Endothelial cell (in vitro differentiated cells): Measurements from ENCODE around the gene GATA1. TPM values are rescaled to one million over a fixed set of nuclear protein-coding genes. Genes with fewer than 3 reads are reported as not detected.

Experiments
- DNase-seq: peaks from one replicate; pipeline ENCODE4 v3.0.0; 2021; ENCODE audit warnings: low spot score
- H3K27ac Mint-ChIP-seq: one replicate; pipeline ENCODE4 v1.8.0; 2021; ENCODE audit warnings: mixed read lengths, inconsistent platforms; ENCODE audit not compliant: unreplicated experiment
- H3K27me3 Mint-ChIP-seq: one replicate; pipeline ENCODE4 v1.8.0; 2021; ENCODE audit warnings: mild to moderate bottlenecking, moderate library complexity, mixed read lengths, inconsistent platforms; ENCODE audit not compliant: unreplicated experiment
- H3K36me3 Mint-ChIP-seq: one replicate; pipeline ENCODE4 v1.8.0; 2021; ENCODE audit warnings: mild to moderate bottlenecking, low read depth, mixed read lengths, inconsistent platforms; ENCODE audit not compliant: unreplicated experiment
- H3K4me1 Mint-ChIP-seq: one replicate; pipeline ENCODE4 v1.8.0; 2021; ENCODE audit warnings: mild to moderate bottlenecking, mixed read lengths, inconsistent platforms; ENCODE audit not compliant: unreplicated experiment
- H3K4me3 Mint-ChIP-seq: one replicate; pipeline ENCODE4 v1.8.0; 2021; ENCODE audit warnings: mild to moderate bottlenecking, mixed read lengths, inconsistent platforms; ENCODE audit not compliant: unreplicated experiment
- H3K9me3 Mint-ChIP-seq: one replicate; pipeline ENCODE4 v1.8.0; 2021; ENCODE audit warnings: mixed read lengths, inconsistent platforms; ENCODE audit not compliant: unreplicated experiment
- CTCF ChIP-seq: fragments of 200-600 bp; sonication (generic); IDR thresholded peaks from one replicate; pipeline ENCODE4 v1.5.0; 2021; ENCODE audit warnings: antibody characterized with exemption; ENCODE audit not compliant: unreplicated experiment
- total RNA-seq: library from RNA; stranded (reverse); fragmentation: NEBNext Ultra II Directional; extraction: Animal tissue kit (Norgen Biotek cat#: 25700); gene quantifications from one replicate; pipeline ENCODE4 v1.2.1, GENCODE V29; 2021; ENCODE audit not compliant: unreplicated experiment

The GATA1 gene
- total RNA-seq, 1 donor from 2014 or later, result not detected

GRCh38 chrX:48782795-48783194 lies 3.6 kb upstream of the GATA1 start:
- DNase-seq, result no peak
- H3K4me3 Mint-ChIP-seq, result no peak overlapping the region

GRCh38 chrX:48784726-48785125 lies 1.7 kb upstream of the GATA1 start:
- H3K27me3 Mint-ChIP-seq, result peaks cover 4% of the 10 kb centered on the region
- H3K4me1 Mint-ChIP-seq, result no peaks in the 10 kb centered on the region
- no peak for DNase-seq
- TF ChIP-seq CTCF, result no peak
- H3K36me3 Mint-ChIP-seq, result no peaks in the 10 kb centered on the region
- no peak overlapping the region for H3K4me3 Mint-ChIP-seq
- no peaks in the 10 kb centered on the region for H3K9me3 Mint-ChIP-seq
- H3K27ac Mint-ChIP-seq, result no peak overlapping the region

More at GRCh38 chrX:48782795-48783194, 3.6 kb upstream of the GATA1 start:
- no peak for TF ChIP-seq CTCF
- no peaks in the 10 kb centered on the region for H3K9me3 Mint-ChIP-seq
- no peak overlapping the region for H3K27ac Mint-ChIP-seq
- H3K27me3 Mint-ChIP-seq, result peaks cover 4% of the 10 kb centered on the region
- H3K36me3 Mint-ChIP-seq, result no peaks in the 10 kb centered on the region
- H3K4me1 Mint-ChIP-seq, result no peaks in the 10 kb centered on the region

DNA sequence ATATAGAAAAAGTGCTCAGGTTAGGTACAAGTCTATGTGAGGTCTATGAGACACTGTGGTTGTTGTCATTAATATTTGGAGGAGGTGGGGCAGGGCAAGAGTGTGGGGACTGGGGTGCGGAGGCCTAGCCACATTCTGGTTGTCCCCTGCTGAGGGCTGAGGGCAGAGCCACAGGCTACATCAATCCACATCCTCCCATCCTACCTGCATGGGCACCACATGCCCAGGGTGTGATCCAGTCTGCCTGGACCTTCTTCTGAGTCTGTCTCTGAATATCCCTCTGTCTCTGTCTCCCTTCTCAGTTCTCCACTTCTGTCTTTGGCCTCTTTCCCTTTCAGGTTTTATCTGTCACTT lies 1.2 kb upstream of the GATA1 start:
- DNase-seq, result no peak
- Mint-ChIP-seq H3K9me3 (no peaks in the 10 kb centered on the region), H3K4me1 (no peaks in the 10 kb centered on the region)

GRCh38 chrX:48785540-48786214 lies 713 bp upstream of the GATA1 start:
- no peak for TF ChIP-seq CTCF
- DNase-seq, result no peak
- Mint-ChIP-seq H3K27me3 (peaks cover 4% of the 10 kb centered on the region), H3K4me1 (no peaks in the 10 kb centered on the region), H3K27ac (peak overlapping the region; percentile 48), H3K36me3 (no peaks in the 10 kb centered on the region), H3K9me3 (no peaks in the 10 kb centered on the region), H3K4me3 (no peak overlapping the region)

More for the DNA sequence above, 1.2 kb upstream of the GATA1 start:
- peaks cover 4% of the 10 kb centered on the region for H3K27me3 Mint-ChIP-seq
- no peak overlapping the region for H3K4me3 Mint-ChIP-seq
- TF ChIP-seq CTCF, result no peak
- peak overlapping the region; percentile 48 for H3K27ac Mint-ChIP-seq
- no peaks in the 10 kb centered on the region for H3K36me3 Mint-ChIP-seq

DNA sequence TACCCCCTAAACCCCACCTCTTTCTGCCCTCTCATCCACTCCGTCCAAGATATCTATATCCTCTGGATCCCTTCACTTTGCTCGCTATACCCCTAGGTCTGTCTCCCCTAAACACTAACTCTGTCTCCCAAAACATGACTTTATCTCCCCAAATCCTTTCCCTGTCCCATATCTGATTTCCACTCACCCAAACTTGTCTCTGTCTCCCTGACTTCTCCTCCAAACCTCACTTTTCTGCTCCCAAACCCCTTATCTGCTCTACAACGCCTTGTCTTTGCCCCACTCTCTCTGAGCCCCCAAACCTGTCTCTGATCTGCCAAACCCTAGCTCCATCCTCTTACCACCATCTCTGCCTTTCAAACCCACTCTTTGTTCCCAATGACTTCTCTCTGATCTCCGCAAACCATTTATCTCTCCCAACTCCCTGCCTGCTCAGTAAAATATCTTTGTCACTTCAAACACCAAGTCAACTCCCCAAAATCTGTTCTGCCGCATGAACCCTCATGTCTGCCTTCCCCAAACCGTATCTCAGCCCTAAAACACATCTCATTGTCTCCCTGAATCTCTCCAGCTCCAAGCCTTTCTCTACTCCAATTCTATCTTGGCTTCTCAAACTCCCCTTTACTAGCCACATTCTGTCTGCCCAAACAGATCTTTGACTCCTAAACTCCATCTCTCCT lies 575 bp downstream of the GATA1 start:
- no peak overlapping the region for H3K4me3 Mint-ChIP-seq
- H3K4me1 Mint-ChIP-seq, result no peaks in the 10 kb centered on the region
- peaks cover 4% of the 10 kb centered on the region for H3K27me3 Mint-ChIP-seq
- DNase-seq, result no peak
- no peak for TF ChIP-seq CTCF
- no peaks in the 10 kb centered on the region for H3K36me3 Mint-ChIP-seq
- no peaks in the 10 kb centered on the region for H3K9me3 Mint-ChIP-seq
- no peak overlapping the region for H3K27ac Mint-ChIP-seq
